Measurements from ENCODE around the gene RNF26.

RNF26 gene

DNA sequence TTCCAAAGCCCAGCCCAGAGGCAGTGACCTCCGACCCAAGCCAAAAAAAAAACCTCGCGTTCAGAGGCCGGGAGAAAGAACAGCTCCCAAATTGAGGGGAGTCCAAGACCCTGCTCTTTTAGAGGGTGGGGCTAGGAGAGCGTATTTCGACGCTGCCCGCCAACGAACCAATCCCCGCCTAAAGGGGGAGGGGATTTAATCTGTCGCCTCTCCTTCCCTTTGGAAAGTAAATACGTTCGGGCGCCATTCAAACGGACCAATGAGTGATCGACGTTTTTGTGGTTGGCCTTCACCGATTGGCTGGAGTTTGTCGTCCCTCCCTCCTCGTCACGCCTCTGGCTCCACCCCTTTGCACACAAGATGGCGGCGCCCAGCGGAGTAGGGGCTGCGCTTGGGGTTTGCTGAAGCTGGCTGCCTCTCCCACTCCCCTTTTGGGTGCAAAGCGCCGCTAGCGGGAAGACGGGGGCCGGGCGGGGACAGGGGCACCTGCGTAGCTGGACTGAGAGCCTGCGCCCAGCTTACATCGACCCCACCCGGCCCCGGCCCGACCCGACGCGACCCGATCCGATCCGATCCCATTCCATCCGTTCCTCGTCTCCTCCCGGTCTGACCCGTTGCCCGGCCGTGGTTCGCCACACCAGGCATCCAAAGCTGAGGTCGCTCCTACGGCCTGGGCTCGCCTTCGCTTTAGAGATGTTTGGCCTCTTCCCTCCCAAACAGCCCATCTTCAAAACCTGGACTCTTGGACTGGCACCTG is at the start of gene RNF26:
Gene RNF26, plus strand, starts transcription at position 354 of the 757 bp plus-strand sequence. CDS start 596 bp downstream, outside the sequence.
- DNase-seq, result no peak
- TF ChIP-seq, protein P1, sequence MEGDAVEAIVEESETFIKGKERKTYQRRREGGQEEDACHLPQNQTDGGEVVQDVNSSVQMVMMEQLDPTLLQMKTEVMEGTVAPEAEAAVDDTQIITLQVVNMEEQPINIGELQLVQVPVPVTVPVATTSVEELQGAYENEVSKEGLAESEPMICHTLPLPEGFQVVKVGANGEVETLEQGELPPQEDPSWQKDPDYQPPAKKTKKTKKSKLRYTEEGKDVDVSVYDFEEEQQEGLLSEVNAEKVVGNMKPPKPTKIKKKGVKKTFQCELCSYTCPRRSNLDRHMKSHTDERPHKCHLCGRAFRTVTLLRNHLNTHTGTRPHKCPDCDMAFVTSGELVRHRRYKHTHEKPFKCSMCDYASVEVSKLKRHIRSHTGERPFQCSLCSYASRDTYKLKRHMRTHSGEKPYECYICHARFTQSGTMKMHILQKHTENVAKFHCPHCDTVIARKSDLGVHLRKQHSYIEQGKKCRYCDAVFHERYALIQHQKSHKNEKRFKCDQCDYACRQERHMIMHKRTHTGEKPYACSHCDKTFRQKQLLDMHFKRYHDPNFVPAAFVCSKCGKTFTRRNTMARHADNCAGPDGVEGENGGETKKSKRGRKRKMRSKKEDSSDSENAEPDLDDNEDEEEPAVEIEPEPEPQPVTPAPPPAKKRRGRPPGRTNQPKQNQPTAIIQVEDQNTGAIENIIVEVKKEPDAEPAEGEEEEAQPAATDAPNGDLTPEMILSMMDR (IDR thresholded peaks at IDR 0.05; ENCODE audit: low read depth, low read length), result no peak
- Histone ChIP-seq H3K9me3 (ENCODE audit: severe bottlenecking) (no peaks in the 10 kb centered on the region), H3K4me3 (ENCODE audit: low read depth, low read length) (no peak within 1 kb of the TSS), H3K27ac (no peak within 1 kb of the TSS), H3K27me3 (ENCODE audit: insufficient read depth, low read depth, severe bottlenecking) (peaks cover 9% of the 10 kb centered on the region), H3K36me3 (no peaks in the 10 kb centered on the region)

DNA sequence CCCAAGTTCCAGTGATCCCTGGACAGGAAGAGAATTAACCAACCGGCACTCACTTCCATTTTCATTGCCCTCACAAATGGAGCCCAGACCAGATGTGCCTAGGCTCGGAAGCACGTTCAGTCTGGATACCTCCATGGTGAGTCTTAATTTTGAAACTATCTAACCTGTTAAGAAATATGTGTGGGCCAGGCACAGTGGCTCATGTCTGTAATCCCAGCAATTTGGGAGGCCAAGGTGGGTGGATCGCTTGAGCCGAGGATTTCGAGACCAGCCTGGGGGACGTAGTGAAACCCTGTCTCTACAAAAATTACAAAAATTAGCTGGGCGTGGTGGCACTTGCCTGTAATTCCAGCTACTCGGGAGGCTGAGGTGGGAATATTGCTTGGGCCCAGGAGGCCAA is 48.9 kb upstream of the RNF26 start:
- peaks cover 7% of the 10 kb centered on the region for H3K36me3 ChIP-seq
- no peak for DNase-seq
- no peaks in the 10 kb centered on the region for H3K9me3 ChIP-seq (ENCODE audit: severe bottlenecking)
- no peak overlapping the region for H3K4me3 ChIP-seq (ENCODE audit: low read depth, low read length)
- H3K27me3 ChIP-seq (ENCODE audit: insufficient read depth, low read depth, severe bottlenecking), result no peaks in the 10 kb centered on the region
- TF ChIP-seq, protein P1 (IDR thresholded peaks at IDR 0.05; ENCODE audit: low read depth, low read length), result no peak
- no peak overlapping the region for H3K27ac ChIP-seq

DNA sequence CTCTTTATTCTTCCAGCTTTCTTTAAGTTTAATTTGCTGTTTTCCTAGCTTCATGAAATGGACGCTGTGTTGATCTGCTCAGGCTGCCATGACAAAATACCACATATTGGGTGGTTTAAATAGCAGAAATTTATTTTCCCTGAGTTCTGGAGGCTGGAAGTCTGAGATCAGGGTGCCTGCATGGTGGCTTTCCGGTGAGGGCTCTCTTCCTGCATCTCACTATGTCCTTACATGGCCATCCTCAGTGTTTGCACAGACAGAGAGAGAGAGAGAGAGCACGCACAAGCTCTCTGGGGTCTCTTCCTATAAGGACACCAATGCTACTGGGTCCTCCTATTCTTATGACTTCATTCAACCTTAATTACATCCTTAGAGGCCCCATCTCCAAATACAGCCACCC is 46.1 kb upstream of the RNF26 start:
- H3K36me3 ChIP-seq, result peaks cover 14% of the 10 kb centered on the region
- DNase-seq, result no peak
- H3K27me3 ChIP-seq (ENCODE audit: insufficient read depth, low read depth, severe bottlenecking), result no peaks in the 10 kb centered on the region
- H3K4me3 ChIP-seq (ENCODE audit: low read depth, low read length), result no peak overlapping the region
- TF ChIP-seq, protein P1 (IDR thresholded peaks at IDR 0.05; ENCODE audit: low read depth, low read length), result no peak
- peaks cover 8% of the 10 kb centered on the region for H3K9me3 ChIP-seq (ENCODE audit: severe bottlenecking)
- no peak overlapping the region for H3K27ac ChIP-seq

DNA sequence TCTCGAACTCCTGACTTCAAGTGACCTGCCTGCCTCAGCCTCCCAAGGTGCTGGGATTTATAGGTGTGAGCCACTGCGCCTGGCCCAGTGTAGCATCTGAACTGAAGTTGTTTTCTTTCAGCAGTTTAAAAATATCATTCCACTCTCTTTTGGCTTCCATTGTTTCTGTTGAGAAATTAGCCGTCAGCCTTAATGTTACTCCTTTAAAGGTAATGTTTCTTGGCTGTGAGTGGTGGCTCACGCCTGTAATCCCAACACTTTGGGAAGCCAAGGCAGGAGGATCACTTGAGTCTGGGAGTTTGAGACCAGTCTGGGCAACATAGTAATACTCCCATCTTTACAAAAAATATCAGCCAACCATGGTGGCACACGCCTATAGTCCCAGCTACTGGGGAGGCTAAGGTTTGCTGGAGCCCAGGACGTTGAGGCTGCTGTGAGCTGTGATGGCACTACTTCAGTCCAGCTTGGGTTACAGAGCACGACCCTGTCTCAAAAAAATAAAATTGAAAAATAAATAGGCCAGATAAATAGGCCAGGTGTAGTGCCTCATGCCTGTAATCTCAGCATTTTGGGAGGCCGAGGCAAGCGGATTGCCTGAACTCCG is 43.3 kb upstream of the RNF26 start:
- no peak for DNase-seq
- Histone ChIP-seq H3K4me3 (ENCODE audit: low read depth, low read length) (no peak overlapping the region), H3K9me3 (ENCODE audit: severe bottlenecking) (peaks cover 8% of the 10 kb centered on the region), H3K36me3 (peaks cover 6% of the 10 kb centered on the region), H3K27ac (no peak overlapping the region), H3K27me3 (ENCODE audit: insufficient read depth, low read depth, severe bottlenecking) (no peaks in the 10 kb centered on the region)
- TF ChIP-seq, protein P1 (IDR thresholded peaks at IDR 0.05; ENCODE audit: low read depth, low read length), result no peak

DNA sequence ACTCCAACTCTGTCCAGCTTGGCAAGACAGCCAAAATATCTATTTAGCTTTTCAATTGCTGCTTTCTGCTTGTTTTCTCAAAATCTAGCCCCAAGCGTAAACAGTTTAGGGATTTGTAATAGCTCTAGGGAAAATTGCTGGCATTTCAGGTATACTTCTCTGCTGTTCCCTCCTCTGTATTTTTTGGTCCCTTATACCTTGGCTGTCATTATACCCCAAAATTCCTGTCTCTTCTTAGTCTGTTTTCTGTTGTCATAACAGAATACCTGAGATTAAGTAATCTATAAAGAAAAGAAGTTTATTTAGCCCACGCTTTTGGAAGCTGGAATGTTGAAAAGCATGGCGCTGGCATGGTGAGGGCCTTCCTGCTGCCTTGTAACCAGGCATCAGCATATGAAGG is 40.9 kb upstream of the RNF26 start:
- TF ChIP-seq, protein P1 (IDR thresholded peaks at IDR 0.05; ENCODE audit: low read depth, low read length), result no peak
- H3K36me3 ChIP-seq, result peaks cover 16% of the 10 kb centered on the region

More for the DNA sequence above, 40.9 kb upstream of the RNF26 start:
- Histone ChIP-seq H3K27ac (no peak overlapping the region), H3K9me3 (ENCODE audit: severe bottlenecking) (peaks cover 8% of the 10 kb centered on the region), H3K27me3 (ENCODE audit: insufficient read depth, low read depth, severe bottlenecking) (no peaks in the 10 kb centered on the region), H3K4me3 (ENCODE audit: low read depth, low read length) (no peak overlapping the region)
- DNase-seq, result no peak
